Endothelial cell of umbilical vein (primary cell): ENCODE results near the gene DGLUCY. TPM values are rescaled to one million over a fixed set of nuclear protein-coding genes. Genes with fewer than 3 reads are reported as not detected.

ENCODE experiments used
- BruUV-seq: library from RNA; stranded (reverse); fragments of 400-500 nt; replicated peaks from 2 replicates; lab custom pipeline; 2021; lab: Mats Ljungman, UMichigan
- CTCF ChIA-PET: fragments of 300-600, 350-600 bp; sonication (Branson Sonifier 250); formaldehyde crosslinking; loops from one replicate; lab custom pipeline; 2021; ENCODE audit warnings: antibody characterized with exemption, inconsistent platforms; lab: Charles Lee
- POLR2A ChIA-PET: fragments of 300-600, 350-600 bp; sonication (Branson Sonifier 250); formaldehyde crosslinking; loops from one replicate; lab custom pipeline; 2021; ENCODE audit warnings: antibody characterized with exemption, inconsistent platforms; lab: Charles Lee
- DNase-seq: peaks from one replicate; pipeline ENCODE4 v3.0.0-alpha.2; 2011; ENCODE audit warnings: low read depth, low spot score
- FAIRE-seq: peaks from 2 replicates; lab custom pipeline; 2011; peaks lifted over from hg19 to GRCh38; lab: Jason Lieb, UNC
- H2AFZ ChIP-seq: 2 replicates; pipeline ENCODE4 v1.6.0; 2012; ENCODE audit warnings: low read depth, low read length, control low read depth, inconsistent platforms
- H3K27ac ChIP-seq: 2 replicates; pipeline ENCODE4 v1.5.1; 2011; ENCODE audit warnings: low read depth, mild to moderate bottlenecking, control low read depth, low read length, moderate library complexity; ENCODE audit not compliant: insufficient read depth
- H3K27me3 ChIP-seq, 2 experiments: 2 replicates each; pipeline versions ENCODE4 v1.6.0 to v1.6.1; 2011; ENCODE audit warnings: low read length in 2 of 2, mixed read lengths in 1 of 2; ENCODE audit not compliant: control insufficient read depth in 2 of 2, insufficient read depth in 2 of 2
- H3K36me3 ChIP-seq, 2 experiments: 2 replicates in 1 of 2; 3 replicates in 1 of 2; pipeline ENCODE4 v1.5.1; 2011; ENCODE audit warnings: low read length in 2 of 2, mild to moderate bottlenecking in 1 of 2, moderate library complexity in 1 of 2; ENCODE audit not compliant: control insufficient read depth in 2 of 2, insufficient read depth in 2 of 2; ENCODE audit errors: extremely low read depth in 1 of 2
- H3K4me1 ChIP-seq: 3 replicates; pipeline ENCODE4 v1.5.1; 2011; ENCODE audit warnings: mild to moderate bottlenecking, low read length; ENCODE audit not compliant: control insufficient read depth, insufficient read depth; ENCODE audit errors: extremely low read depth
- H3K4me2 ChIP-seq: 2 replicates; pipeline ENCODE4 v1.6.1; 2011; ENCODE audit warnings: low read length, control low read depth, mixed read lengths; ENCODE audit not compliant: insufficient read depth
- H3K4me3 ChIP-seq, 3 experiments: fragments of 200-600 bp in 1 of 3; sonication (generic), shearing (Covaris generic) in 1 of 3; replicated peaks in 1 of 3; 2 replicates each; pipeline ENCODE4 v1.5.1; 2011 to 2016; ENCODE audit warnings: control low read depth in 3 of 3, low read length in 3 of 3, mild to moderate bottlenecking in 2 of 3, inconsistent platforms in 1 of 3, low read depth in 1 of 3, moderate library complexity in 1 of 3; ENCODE audit not compliant: insufficient read depth in 1 of 3
- H3K79me2 ChIP-seq: 2 replicates; pipeline ENCODE4 v1.6.0; 2012; ENCODE audit warnings: low read length, inconsistent platforms; ENCODE audit not compliant: control insufficient read depth, insufficient read depth
- H3K9ac ChIP-seq: replicated peaks from 2 replicates; pipeline ENCODE3; 2011; ENCODE audit warnings: low read length, control low read depth; ENCODE audit not compliant: insufficient read depth; ENCODE audit errors: extremely low read depth
- H3K9me1 ChIP-seq: replicated peaks from 3 replicates; pipeline ENCODE4 v1.6.0; 2011; ENCODE audit warnings: mild to moderate bottlenecking, low read length; ENCODE audit not compliant: control insufficient read depth, insufficient read depth; ENCODE audit errors: extremely low read depth
- H3K9me3 ChIP-seq: replicated peaks from 2 replicates; pipeline ENCODE4 v1.5.1; 2012; ENCODE audit warnings: low read length, inconsistent platforms; ENCODE audit not compliant: control insufficient read depth, insufficient read depth
- H4K20me1 ChIP-seq: replicated peaks from 2 replicates; pipeline ENCODE3; 2011; ENCODE audit warnings: mild to moderate bottlenecking, low read length; ENCODE audit not compliant: control insufficient read depth, insufficient read depth; ENCODE audit errors: extremely low read depth
- EZH2 ChIP-seq: IDR thresholded peaks from 2 replicates; pipeline ENCODE4 v1.6.1; 2012; ENCODE audit warnings: borderline replicate concordance, low read depth, mild to moderate bottlenecking, moderate library complexity, low read length, inconsistent platforms; ENCODE audit not compliant: severe bottlenecking
- FOS ChIP-seq: IDR thresholded peaks from 2 replicates; pipeline ENCODE4 v1.6.1; 2011; ENCODE audit warnings: mild to moderate bottlenecking, low read length, moderate library complexity, borderline replicate concordance; ENCODE audit not compliant: insufficient read depth
- GATA2 ChIP-seq: IDR thresholded peaks from 2 replicates; pipeline ENCODE4 v1.7.0; 2011; ENCODE audit warnings: low read depth, mild to moderate bottlenecking, moderate library complexity, mixed read lengths, low read length; ENCODE audit not compliant: insufficient read length, insufficient read depth
- JUN ChIP-seq: IDR thresholded peaks from 2 replicates; pipeline ENCODE4 v1.6.1; 2011; ENCODE audit warnings: borderline replicate concordance, low read depth; ENCODE audit not compliant: insufficient read length, insufficient read depth
- MYC ChIP-seq: IDR thresholded peaks from one replicate; pipeline ENCODE4 v1.6.1; 2011; ENCODE audit warnings: mild to moderate bottlenecking, low read depth, low read length
- POLR2A ChIP-seq: IDR thresholded peaks from 2 replicates; pipeline ENCODE4 v1.6.1; 2012; ENCODE audit warnings: low read depth, mild to moderate bottlenecking, control low read depth, low read length
- POLR2AphosphoS5 ChIP-seq: IDR thresholded peaks from 2 replicates; pipeline ENCODE4 v1.6.1; 2012; ENCODE audit warnings: low read depth, mild to moderate bottlenecking, control low read depth, low read length, moderate library complexity; ENCODE audit not compliant: insufficient read depth
- dilution Hi-C: fragments of 300-500 bp; cut with MboI; formaldehyde crosslinking; loops from one replicate; pipeline ENCODE4 v1.15.0; 2019; ENCODE audit warnings: low sequenced_read_pairs; ENCODE audit not compliant: extremely low pct_ligation_motif_present
- intact Hi-C: fragments of 100-400 bp; cut with micrococcal nuclease; formaldehyde crosslinking; loops from one replicate; pipeline ENCODE4 v1.10.0; 2022
- polyA plus RNA-seq, 4 experiments: library from polyadenylated mRNA; depleted of rRNA in 3 of 4; stranded (reverse) in 3 of 4; unstranded in 1 of 4; fragments of >200 nt; gene quantifications; 2 replicates each; pipeline versions ENCODE4 v1.2.1 to v1.2.3, GENCODE V29; 2011 to 2012; ENCODE audit warnings: missing spikeins in 1 of 4
- total RNA-seq: library from RNA; stranded (reverse); gene quantifications from 2 replicates; pipeline ENCODE4 v1.2.3, GENCODE V29; 2021
- TF ChIP-seq, protein P1 (sequence below), 2 donors: IDR thresholded peaks; 1 replicate in 1 of 2; 2 replicates in 1 of 2; pipeline ENCODE4 v1.5.1; 2011; ENCODE audit warnings: low read length in 2 of 2, mild to moderate bottlenecking in 2 of 2, moderate library complexity in 2 of 2, control low read depth in 1 of 2, inconsistent platforms in 1 of 2, low read depth in 1 of 2; ENCODE audit not compliant: insufficient read depth in 1 of 2; ENCODE audit errors: extremely low read depth in 1 of 2
- TF ChIP-seq, protein P2 (sequence below): IDR thresholded peaks from 2 replicates; pipeline ENCODE4 v1.6.1; 2011; ENCODE audit not compliant: insufficient read depth, insufficient read length

The DGLUCY gene
- total and polyA plus RNA-seq, 2 donors (not counting 3 experiments of a cell fraction or from before 2014, with no cell fraction given): 40.9 to 65.6 TPM

DNA sequence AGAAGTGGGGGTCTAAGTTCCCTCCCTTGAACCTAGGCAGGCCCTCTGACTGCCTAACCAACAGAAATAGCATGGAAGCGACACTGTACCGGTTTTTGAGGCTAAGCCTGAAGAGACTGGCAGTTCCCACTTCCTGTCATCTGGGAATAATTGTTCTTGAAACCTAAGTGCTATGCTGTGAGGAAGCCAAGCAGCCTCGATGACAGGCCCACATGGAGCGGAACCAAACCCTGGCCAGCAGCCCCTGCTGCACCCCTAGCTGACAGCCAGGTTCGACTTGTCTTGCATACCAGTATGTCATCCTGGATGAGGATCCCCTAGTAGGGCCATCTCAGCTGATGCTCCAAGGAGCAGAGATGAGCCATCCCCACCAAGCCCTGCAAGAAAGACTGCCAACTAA lies 137.0 kb downstream of the DGLUCY start:
- H3K36me3 ChIP-seq: no peaks in the 10 kb centered on the region
- ChIA-PET CTCF (interaction anchor here (2.5 kb wide), 1 partner anchor 74 kb away, joined by 10 read pairs; no protein-coding TSS in a partner anchor), POLR2A (no interaction called here)
- H3K4me1 ChIP-seq: peaks cover 2% of the 10 kb centered on the region
- H2AFZ ChIP-seq: no peak overlapping the region
- H3K4me3 ChIP-seq: no peak overlapping the region
- DNase-seq: no peak
- no peaks in the 10 kb centered on the region for H3K9me1 ChIP-seq
- no TSS peak for BruUV-seq
- no peak for TF ChIP-seq POLR2A
- TF ChIP-seq POLR2AphosphoS5: no peak
- no peak for TF ChIP-seq FOS
- TF ChIP-seq GATA2: no peak
- TF ChIP-seq, protein P1, sequence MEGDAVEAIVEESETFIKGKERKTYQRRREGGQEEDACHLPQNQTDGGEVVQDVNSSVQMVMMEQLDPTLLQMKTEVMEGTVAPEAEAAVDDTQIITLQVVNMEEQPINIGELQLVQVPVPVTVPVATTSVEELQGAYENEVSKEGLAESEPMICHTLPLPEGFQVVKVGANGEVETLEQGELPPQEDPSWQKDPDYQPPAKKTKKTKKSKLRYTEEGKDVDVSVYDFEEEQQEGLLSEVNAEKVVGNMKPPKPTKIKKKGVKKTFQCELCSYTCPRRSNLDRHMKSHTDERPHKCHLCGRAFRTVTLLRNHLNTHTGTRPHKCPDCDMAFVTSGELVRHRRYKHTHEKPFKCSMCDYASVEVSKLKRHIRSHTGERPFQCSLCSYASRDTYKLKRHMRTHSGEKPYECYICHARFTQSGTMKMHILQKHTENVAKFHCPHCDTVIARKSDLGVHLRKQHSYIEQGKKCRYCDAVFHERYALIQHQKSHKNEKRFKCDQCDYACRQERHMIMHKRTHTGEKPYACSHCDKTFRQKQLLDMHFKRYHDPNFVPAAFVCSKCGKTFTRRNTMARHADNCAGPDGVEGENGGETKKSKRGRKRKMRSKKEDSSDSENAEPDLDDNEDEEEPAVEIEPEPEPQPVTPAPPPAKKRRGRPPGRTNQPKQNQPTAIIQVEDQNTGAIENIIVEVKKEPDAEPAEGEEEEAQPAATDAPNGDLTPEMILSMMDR (IDR thresholded peaks at IDR 0.05; ENCODE audit: extremely low read depth in 1 of 2, insufficient read depth in 1 of 2, low read depth in 1 of 2, low read length in 2 of 2): no peak
- no peak for TF ChIP-seq EZH2
- TF ChIP-seq, protein P2, sequence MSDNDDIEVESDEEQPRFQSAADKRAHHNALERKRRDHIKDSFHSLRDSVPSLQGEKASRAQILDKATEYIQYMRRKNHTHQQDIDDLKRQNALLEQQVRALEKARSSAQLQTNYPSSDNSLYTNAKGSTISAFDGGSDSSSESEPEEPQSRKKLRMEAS: no peak
- TF ChIP-seq MYC: no peak
- no peak for TF ChIP-seq JUN
- H3K9me3 ChIP-seq: no peaks in the 10 kb centered on the region
- dilution Hi-C loops (no loop called here), intact Hi-C loops (no loop called here)
- peak; percentile 18 for FAIRE-seq
- H3K4me2 ChIP-seq: no peak overlapping the region
- H3K27me3 ChIP-seq: no peaks in the 10 kb centered on the region
- H3K9ac ChIP-seq: no peak overlapping the region
- no peaks in the 10 kb centered on the region for H4K20me1 ChIP-seq
- no peak overlapping the region for H3K27ac ChIP-seq
- no peaks in the 10 kb centered on the region for H3K79me2 ChIP-seq
